ENCODE measurements around the gene PLIN5.

Gene PLIN5

DNA sequence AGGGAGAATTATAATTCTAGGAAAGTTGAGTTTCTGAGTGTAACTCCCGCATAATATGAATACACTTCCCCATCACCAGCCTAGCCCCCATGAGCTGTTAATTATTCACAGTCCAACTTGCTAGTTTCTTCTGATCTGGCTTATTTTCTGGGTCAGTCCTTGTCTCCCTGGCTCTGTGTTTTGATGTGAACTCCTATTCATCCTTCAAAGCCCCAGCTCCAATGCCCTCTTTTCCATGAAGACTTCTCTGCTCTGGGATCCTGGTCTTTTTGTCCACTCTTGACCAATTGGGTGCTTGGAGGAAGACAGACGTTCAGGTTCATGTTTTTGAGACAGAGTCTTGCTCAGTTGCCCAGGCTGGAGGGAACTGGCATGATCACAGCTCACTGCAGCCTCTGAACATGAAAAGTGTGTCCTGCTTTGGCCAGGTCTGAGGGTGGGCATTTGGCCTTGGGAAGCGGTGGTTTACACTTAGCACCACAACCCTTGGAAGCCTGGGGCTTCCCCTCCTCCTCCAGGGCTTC is 4.2 kb upstream of the PLIN5 start:
- H3K4me3 ChIP-seq (ENCODE audit: low read length): no peak overlapping the region

DNA sequence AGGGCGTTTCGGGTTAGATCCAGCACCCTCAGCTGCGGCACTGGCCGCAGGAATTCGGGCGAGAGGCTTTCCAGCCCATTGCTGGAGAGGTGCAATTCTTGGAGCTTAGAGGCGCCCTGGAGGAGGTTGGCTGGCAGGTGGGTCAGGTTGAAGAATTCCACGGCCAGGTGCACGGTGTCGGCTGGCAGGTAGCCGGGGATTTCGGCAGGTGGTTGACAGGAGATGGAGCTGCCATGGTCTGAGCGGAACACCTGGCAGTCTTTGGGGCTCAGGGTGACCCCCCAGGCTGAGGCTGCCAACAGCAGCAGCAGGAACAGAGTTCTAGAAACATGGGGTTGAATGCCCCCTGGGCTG is 3.6 kb upstream of the PLIN5 start:
- TF ChIP-seq, protein P1, sequence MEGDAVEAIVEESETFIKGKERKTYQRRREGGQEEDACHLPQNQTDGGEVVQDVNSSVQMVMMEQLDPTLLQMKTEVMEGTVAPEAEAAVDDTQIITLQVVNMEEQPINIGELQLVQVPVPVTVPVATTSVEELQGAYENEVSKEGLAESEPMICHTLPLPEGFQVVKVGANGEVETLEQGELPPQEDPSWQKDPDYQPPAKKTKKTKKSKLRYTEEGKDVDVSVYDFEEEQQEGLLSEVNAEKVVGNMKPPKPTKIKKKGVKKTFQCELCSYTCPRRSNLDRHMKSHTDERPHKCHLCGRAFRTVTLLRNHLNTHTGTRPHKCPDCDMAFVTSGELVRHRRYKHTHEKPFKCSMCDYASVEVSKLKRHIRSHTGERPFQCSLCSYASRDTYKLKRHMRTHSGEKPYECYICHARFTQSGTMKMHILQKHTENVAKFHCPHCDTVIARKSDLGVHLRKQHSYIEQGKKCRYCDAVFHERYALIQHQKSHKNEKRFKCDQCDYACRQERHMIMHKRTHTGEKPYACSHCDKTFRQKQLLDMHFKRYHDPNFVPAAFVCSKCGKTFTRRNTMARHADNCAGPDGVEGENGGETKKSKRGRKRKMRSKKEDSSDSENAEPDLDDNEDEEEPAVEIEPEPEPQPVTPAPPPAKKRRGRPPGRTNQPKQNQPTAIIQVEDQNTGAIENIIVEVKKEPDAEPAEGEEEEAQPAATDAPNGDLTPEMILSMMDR (conservative IDR thresholded peaks at IDR 0.05; ENCODE audit: low read depth, low read length): no peak
- no peak for DNase-seq (ENCODE audit: low read depth)
- H3K4me3 ChIP-seq (ENCODE audit: low read length): no peak overlapping the region

More for the DNA sequence above, 4.2 kb upstream of the PLIN5 start:
- no peak for DNase-seq (ENCODE audit: low read depth)
- TF ChIP-seq, protein P1 (conservative IDR thresholded peaks at IDR 0.05; ENCODE audit: low read depth, low read length): no peak

DNA sequence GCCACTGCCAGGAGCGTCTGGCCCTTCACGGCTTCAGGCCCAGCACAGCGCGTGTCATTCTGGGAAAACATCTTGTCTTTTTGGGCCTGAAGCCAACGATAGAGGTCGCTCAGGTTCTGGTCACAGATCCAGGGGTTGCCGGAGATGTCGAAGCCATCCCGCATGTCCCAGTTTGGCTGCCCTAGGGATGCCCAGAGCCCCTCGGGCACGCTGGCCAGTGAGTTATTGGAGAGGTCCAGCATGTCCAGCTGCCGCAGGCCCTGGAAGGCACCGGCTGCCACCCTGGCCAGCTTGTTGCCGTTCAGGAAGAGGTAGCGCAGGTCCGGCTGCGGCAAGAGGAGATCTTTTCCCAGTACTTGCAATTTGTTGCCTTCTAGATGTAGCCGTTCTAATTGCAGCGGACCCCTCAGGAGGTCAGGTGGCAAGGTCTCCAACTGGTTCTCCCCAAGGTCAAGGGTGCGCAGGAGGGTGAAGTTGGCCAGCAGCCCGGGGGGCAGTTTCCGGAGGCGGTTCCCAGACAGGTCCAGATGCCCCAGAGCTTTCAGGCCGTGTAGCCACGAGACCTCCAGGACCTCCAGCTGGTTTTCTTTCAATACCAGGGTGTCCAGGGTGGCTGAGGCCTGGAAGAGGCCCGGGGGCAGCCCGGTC is 3.1 kb upstream of the PLIN5 start:
- no peak for DNase-seq (ENCODE audit: low read depth)
- TF ChIP-seq, protein P1 (conservative IDR thresholded peaks at IDR 0.05; ENCODE audit: low read depth, low read length): no peak
- no peak overlapping the region for H3K4me3 ChIP-seq (ENCODE audit: low read length)

DNA sequence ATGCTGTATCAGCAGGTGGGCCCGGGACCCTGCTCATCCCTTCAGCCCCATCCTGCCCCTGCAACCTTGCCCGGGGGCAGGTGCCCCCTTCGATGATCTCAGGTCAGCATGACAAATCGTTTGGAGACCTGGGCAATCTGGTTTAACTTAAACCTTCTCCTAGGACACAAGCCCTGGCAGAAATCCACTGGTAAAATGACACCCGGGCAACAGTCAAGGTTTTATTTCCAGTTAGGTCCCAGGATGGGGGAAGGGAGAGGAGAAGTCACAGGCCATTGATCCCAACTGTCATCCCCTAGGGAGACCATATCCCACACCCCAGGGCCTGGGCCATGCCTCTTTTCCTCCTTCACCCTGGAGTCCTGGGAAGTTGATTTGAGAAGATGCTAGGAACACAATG is 1.8 kb upstream of the PLIN5 start:
- no peak for DNase-seq (ENCODE audit: low read depth)
- H3K4me3 ChIP-seq (ENCODE audit: low read length): no peak overlapping the region
- TF ChIP-seq, protein P1 (conservative IDR thresholded peaks at IDR 0.05; ENCODE audit: low read depth, low read length): no peak

DNA sequence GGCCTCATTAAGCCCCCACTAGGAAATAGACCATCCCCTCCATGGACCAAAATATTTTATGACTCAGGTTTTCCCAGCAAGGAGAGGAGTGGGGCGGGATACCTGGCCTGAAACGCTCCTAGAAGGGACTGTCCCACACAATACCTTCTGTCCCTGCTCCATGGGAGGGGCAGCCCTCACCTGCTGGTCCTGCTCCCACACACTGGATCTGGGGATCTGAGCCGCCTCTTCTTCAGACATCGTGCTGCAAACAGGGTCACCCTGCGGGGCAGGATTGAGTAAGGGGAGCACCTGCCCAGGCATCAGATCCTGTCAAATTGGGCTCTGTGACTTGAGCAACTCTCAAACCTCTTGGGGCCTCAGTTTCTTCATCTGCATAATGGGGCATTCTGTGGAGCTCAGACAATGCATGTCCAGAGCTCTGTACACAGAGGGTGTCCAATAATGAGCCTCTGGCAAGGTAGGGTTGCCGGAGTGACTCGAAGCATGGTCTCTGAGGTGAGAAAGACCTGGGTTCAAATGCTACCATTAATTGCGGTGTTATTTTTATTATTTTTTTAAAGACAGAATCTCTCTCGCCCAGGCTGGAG is 1.1 kb downstream of the PLIN5 start:
- TF ChIP-seq, protein P1 (conservative IDR thresholded peaks at IDR 0.05; ENCODE audit: low read depth, low read length): no peak
- no peak overlapping the region for H3K4me3 ChIP-seq (ENCODE audit: low read length)
- no peak for DNase-seq (ENCODE audit: low read depth)

DNA sequence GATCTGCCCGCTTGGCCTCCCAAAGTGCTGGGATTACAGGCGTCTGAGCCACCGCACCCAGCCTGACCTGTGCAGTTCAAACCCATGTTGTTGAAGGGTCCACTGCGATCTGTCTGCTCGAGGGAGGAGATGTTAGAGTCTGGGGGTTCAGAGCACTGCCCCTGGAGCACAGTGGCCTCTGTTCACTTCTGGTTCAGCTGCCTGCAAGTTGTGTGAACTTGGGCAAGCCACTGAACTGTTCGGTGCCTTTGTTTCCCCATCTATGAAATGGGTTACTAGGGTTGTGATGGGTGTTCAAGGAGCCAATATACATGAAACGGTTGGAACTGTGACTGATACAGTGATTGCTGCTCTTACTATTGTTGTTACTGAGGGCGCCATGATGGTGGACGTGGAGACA is 1.7 kb downstream of the PLIN5 start:
- no peak for DNase-seq (ENCODE audit: low read depth)
- H3K4me3 ChIP-seq (ENCODE audit: low read length): no peak overlapping the region
- TF ChIP-seq, protein P1 (conservative IDR thresholded peaks at IDR 0.05; ENCODE audit: low read depth, low read length): no peak

Measured in retinal pigment epithelial cell (primary cell).